ENCODE measurements around the gene SMARCD1.

Gene SMARCD1

DNA sequence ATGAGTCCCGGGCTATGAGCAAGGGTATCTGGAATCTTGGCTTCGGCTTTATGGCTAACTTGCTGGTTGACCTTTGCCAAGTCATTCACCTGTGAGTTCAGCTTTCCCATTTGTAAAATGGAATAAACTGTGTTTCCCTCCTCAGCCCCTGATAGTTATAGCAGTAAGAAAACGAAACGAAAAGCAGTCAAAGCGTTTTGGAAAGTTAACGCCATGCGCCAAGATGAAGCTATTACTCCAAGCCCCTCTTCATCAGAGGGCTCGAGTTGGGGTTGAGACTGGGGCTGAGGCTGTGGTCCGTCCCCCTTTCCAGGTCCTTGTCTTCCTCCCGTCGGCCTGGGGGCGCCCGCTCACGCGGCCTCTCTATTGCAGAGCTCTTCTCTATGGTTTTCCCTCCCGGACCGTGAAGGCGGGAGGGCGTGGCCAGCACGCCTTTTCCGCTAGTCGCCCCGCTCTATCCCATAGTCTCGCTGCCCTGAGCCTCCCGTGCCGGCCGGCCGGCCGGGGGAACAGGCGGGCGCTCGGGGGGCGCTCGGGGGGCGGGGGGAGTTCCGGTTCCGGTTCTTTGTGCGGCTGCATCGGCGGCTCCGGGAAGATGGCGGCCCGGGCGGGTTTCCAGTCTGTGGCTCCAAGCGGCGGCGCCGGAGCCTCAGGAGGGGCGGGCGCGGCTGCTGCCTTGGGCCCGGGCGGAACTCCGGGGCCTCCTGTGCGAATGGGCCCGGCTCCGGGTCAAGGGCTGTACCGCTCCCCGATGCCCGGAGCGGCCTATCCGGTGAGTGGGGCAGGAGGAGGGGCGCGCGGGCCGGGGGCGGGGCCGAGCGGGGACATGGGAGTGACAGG, at the start of gene SMARCD1:
SMARCD1 (plus strand) TSS at position 568 of the 840 bp plus-strand sequence; CDS start at position 596, 28 bp downstream.
- no peak for FAIRE-seq

DNA sequence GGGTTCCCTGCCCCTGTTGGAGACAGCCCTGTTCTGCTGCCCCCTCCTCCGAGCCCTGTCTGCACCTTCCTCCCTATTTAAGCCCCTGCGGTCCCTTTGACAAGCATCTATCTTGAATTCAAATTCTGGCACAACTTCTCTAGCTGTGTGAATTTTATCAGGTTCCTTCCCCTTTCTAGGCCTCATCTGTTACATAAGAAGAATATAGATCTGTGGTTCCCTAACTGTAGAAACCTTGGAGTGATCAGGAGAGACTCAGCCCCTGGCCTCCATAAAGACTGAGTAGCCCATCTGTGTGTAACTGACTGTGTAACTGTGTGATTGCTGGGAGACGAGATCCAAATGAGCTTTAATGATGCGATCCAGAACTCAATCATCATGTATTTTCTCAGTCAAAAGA, 46.8 kb upstream of the SMARCD1 start:
- no peak for FAIRE-seq

DNA sequence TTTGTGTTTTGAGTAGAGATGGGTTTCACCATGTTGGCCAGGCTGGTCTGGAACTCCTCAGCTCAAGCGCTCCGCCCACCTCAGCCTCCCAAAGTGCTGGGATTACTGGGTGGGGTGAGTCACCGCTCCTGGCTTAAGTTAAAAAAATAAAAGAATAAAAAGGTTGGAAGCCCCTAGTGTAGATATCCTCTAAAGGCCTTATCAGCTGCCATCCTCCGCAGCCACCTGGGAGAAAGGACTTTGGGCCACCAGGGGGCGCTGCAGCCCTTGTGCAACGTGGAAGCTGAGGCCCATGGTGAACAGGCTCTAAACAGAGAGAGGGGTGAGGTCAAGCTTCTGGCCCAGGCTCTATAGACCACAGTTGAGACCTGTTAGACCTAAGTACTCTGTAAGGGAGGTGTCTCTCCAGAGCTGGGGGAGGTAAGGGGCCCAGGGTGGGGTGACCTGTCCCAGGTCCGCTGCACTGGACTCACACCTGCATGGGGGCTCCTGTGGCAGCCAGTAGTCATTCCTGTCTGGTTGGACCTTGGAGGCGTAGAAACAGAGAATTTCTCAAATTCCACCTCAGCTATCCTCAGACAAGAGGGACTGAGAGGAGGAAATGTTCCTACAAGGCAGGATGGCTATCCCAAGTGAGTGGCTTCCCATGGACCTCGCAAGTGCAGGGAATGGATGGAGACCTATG, 45.8 kb upstream of the SMARCD1 start:
- no peak for FAIRE-seq

DNA sequence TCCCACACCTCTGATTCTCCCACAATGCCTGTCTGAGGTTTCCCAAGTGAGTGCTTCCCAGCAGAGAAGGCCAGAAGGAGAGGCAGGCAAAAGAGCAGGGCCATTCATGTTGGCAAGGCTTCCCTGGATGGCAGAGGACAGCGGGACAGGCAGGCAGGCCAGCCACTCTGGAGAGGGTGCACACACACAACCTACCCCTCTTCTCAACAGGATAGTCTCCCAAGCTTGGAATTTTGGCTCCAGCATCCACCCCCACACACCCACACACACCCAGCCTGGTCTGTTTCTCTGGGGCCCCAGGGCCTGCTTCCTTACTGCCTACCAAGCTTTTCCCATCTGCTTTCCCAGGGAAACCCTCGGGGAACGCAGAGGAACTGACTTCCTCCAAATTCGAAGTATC, 44.5 kb upstream of the SMARCD1 start:
- FAIRE-seq, result no peak

DNA sequence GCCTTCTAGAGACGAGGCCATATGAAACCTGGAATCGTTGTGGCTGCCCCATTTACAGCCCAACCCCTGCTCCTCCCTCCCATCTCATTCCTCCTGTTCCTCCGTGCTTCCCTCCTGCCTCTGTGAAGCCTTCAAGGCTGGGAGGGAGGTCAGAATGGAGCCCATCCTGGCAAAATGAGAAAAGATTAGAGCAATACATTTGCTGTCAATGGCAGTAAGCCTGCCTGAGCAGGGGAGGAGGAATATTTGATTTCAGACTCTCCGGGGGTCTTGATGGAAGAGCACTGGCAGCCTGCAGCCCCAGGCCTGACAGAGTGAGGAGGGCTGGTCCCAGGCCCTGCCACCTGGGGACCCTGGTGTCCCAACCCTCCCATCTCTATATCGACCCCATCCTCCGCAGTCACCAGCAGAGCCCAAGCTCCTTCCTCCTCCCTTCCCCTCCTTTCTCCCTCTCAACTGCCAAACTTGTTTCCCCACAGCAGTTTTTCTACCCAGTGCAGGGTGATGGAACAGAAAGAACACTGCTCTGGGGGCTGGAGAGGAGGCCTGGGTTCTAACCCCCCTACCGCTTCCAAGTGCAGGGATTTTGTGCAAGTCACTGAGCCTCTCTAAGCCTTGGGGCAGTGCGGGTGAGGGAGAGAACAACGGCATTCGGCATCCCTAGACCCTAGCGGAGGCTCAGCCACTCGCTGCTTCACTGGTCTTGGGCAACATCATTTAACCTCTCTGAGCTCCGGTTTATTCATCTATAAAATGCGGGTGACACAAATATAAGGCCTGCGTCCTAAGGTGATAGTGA, 43.9 kb upstream of the SMARCD1 start:
- no peak for FAIRE-seq

- no peak for FAIRE-seq
Observed at GRCh38 chr12:50041962-50042361, 43.2 kb upstream of the SMARCD1 start.

- FAIRE-seq, result no peak
Observed at GRCh38 chr12:50042693-50043092, 42.4 kb upstream of the SMARCD1 start.

- FAIRE-seq, result no peak
Observed at GRCh38 chr12:50043308-50043707, 41.8 kb upstream of the SMARCD1 start.

DNA sequence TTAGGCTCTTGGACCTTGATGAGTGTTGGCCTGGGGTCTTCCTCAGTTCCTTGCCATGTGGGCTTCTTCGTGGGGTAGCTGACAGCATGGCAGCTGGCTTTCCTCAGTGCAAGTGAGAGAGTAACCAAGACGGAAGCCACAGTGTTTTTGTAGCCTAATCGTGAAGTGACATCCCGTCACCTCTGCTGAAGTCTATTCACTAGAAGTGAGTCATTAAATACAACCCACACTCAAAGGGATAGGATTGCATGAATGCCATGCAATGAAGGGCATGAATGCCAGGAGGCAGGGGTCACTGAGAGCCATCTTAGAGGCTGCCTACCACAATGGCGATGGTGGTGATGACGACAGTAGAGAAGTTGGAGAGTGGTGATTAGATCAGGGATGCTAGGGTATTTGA, 41.3 kb upstream of the SMARCD1 start:
- no peak for FAIRE-seq

- FAIRE-seq, result no peak
Observed at GRCh38 chr12:50047693-50048250, 37.4 kb upstream of the SMARCD1 start.

- FAIRE-seq, result no peak
Observed at GRCh38 chr12:50049254-50050118, 35.7 kb upstream of the SMARCD1 start.

DNA sequence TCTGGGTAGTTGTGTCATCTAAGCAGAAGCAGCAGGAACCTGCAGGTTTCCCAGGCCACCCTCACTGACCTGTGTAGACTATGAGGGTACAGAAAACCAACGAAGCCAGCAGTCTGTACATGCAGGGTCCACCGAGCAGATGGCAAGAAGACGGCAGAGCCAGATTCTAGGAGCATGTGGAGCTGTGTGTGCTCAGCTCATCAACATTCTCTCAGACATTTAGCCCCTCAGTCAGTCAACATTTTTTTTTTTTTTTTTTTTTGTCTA, 35.1 kb upstream of the SMARCD1 start:
- FAIRE-seq, result no peak

DNA sequence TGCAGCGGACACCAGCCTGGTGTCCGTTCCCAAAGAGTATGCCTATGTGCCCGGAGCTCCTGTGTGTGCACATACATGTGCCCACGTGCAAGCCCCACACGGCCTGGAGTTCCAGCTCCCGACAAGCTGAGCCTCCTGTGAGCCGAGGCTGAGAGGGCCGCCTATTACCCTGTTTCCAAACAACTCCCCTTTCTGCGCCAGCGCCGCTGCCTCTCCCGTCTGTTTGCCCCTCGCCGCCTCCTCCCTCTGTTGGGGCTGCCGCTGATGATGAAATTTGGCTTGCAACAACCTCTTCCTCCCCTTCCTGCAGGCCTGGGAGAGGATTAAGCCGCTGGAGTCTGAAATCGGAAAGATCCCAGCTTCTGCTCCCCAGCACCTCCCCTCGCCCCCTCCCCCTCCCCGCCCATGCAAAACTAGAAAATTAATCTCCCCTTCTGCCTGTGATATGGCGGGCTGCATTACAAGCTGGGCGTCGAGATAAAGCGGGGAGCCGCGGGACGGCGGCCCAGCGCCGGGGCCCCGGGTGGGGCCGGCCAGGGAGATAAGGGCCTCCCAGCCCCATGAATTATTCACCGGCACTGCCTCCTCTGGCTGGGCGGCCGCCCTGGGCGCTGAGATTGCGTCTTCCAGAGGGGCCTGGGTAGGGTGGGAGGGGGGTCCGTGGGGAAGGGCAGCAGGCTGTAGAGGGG, 34.6 kb upstream of the SMARCD1 start:
- no peak for FAIRE-seq

- no peak for FAIRE-seq
Observed at GRCh38 chr12:50051101-50051806, 33.9 kb upstream of the SMARCD1 start.

DNA sequence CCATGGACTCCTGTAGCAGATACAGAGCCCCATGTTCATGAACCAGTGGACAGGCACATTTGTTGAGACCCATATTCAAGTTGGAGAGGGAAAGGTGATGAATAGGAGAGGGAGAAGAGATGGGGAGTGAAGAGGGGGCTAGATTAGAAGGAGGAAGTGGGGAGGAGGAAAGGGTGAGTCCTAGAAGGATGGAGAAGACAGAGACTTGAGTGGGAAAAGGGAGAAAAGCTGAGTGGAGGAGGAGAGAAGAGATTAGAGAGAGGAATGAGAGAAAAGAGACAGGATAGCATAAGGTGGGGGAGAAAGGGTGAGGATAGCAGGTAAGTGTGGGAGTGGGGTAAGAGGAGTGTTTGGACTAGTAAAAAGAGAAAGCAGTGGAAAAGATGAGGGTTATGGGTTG, 32.6 kb upstream of the SMARCD1 start:
- FAIRE-seq, result no peak

DNA sequence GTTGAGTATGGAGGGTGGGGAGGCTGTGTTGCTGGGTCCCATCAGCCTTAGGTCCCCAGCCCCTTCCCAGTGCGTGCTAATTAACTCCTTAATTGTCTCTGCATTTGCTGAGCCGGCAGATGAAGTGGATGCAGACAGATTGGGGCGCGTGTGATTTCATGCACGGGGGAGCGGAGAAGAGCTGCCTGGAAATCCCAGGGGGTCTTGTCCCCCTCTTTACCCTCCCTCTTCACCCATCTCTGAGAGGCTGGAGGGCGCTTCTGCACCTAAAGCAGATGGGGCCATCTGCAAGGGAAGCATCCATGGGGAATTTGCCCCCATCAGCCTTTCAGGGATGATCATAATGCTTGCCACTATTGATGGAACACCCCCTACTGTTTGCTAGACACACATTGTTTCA, 32.2 kb upstream of the SMARCD1 start:
- no peak for FAIRE-seq

- no peak for FAIRE-seq
Observed at GRCh38 chr12:50053583-50053982, 31.6 kb upstream of the SMARCD1 start.

DNA sequence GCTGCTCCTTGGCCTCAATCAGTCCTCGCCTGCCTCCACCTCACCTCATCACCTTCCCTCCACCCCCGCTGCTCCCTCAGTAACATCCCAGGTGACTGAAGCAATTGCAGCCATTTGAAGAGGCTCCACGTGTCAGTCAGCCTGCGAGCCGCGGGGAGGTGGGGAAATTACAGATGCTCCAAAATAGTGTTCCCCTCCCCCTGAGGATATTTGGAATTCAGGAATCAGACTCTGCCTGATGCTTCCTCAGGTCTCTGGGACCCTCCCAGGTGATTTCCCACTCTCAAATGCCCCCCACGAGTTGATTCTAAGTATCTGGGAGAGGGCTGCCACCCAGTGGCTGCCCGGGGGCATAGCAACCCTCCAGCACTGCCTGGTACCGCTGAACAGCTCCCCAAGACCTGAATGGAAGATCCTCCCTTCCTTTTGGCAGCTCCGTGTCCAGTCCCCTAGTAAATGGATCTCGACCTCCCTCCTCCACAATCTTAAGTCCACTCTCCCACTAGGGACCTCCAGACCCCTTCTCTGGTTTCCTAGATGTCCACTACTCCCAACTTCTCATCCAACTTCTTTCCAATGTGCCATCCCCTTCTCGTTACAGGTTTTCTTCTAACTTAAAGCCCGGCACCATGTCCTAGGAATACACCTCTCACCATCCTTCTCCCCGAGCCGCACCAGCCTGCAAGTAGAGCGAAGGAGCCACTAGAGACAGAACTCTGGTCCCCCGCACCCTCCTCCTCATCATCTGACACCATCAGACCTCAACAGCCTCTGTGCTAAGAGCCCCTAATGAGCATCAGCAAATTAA, 29.1 kb upstream of the SMARCD1 start:
- FAIRE-seq, result no peak

DNA sequence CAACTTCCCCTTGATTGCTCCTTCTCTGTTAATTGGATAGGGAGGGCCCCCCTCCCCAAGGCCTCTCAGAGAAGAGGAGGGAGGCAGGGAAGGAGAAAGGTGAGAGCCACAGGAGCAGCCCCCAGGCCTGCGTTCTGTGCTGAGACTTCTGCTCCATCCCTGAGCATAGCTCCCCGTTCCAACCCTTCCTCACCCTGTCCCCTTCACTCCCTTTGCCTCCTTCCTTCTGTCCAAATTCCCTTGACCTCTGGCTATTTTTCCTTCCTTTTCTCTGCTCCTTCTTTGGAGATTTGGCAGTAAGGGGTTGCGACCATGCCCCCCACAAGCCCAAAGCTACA, 28.5 kb upstream of the SMARCD1 start:
- FAIRE-seq, result no peak
